HG03378 (cell line): ENCODE data around the gene P4HTM.

Experiments used
- ATAC-seq: cut with Tn5 transposase; IDR thresholded peaks from one replicate; pipeline ENCODE4 v1.9.1; 2021; ENCODE audit warnings: mild to moderate bottlenecking, moderate library complexity; ENCODE audit not compliant: unreplicated experiment

Gene P4HTM

GRCh38 chr3:48983096-48983495 lies 6.9 kb upstream of the P4HTM start:
- ATAC-seq: no peak

- ATAC-seq: no peak
Observed at GRCh38 chr3:48984663-48985062, 5.4 kb upstream of the P4HTM start.

GRCh38 chr3:48985831-48986376 lies 4.1 kb upstream of the P4HTM start:
- no peak for ATAC-seq

- no peak for ATAC-seq
Observed at GRCh38 chr3:48989126-48989795, 780 bp upstream of the P4HTM start.

GRCh38 chr3:48990636-48991469 lies 812 bp downstream of the P4HTM start:
- no peak for ATAC-seq

GRCh38 chr3:48991851-48992545 lies 2.0 kb downstream of the P4HTM start:
- ATAC-seq: no peak

- no peak for ATAC-seq
Observed at GRCh38 chr3:48993834-48994233, 3.8 kb downstream of the P4HTM start.

- ATAC-seq: no peak
Observed at GRCh38 chr3:48996640-48997039, 6.6 kb downstream of the P4HTM start.

- ATAC-seq: no peak
Observed at GRCh38 chr3:48997102-48997635, 7.1 kb downstream of the P4HTM start.

- no peak for ATAC-seq
Observed at GRCh38 chr3:48997714-48998637, 7.9 kb downstream of the P4HTM start.

GRCh38 chr3:48999085-48999858 lies 9.2 kb downstream of the P4HTM start:
- no peak for ATAC-seq

GRCh38 chr3:49001155-49001554 lies 11.1 kb downstream of the P4HTM start:
- no peak for ATAC-seq

GRCh38 chr3:49004352-49005302 lies 14.6 kb downstream of the P4HTM start:
- no peak for ATAC-seq

- ATAC-seq: no peak
Observed at GRCh38 chr3:49005303-49005680, 15.3 kb downstream of the P4HTM start.

GRCh38 chr3:49005998-49006397 lies 16.0 kb downstream of the P4HTM start:
- ATAC-seq: no peak

- ATAC-seq: no peak
Observed at GRCh38 chr3:49006408-49007067, 16.5 kb downstream of the P4HTM start.

GRCh38 chr3:49007068-49007770 lies 17.2 kb downstream of the P4HTM start, which contains the start of gene WDR6:
TSS of gene WDR6 (plus strand) at chr3:49007391. CDS start at chr3:49007432, 41 bp downstream.
- peak; percentile 73 for ATAC-seq
